Left lung (tissue), 10 donors: ENCODE results near the gene FOXP4. TPM values are rescaled to one million over a fixed set of nuclear protein-coding genes. Genes with fewer than 3 reads are reported as not detected.

Experiments used
- ATAC-seq: fragments of 200-7000 bp; cut with Tn5 transposase; one replicate; pipeline ENCODE4 v1.9.1; 2020; ENCODE audit warnings: moderate library complexity
- DNase-seq, 4 donors: peaks; one replicate each; pipeline ENCODE4 v3.0.0-alpha.2; 2013 to 2020
- H3K27ac ChIP-seq, 2 donors: fragments of 200-600 bp; sonication (generic) in 1 of 2; one replicate each; pipeline versions ENCODE4 v1.5.0 to v1.8.0; 2020 to 2021
- H3K27me3 ChIP-seq, 2 donors: fragments of 200-600 bp; sonication (generic) in 1 of 2; one replicate each; pipeline versions ENCODE4 v1.5.0 to v1.8.0; 2020 to 2021
- H3K36me3 ChIP-seq, 2 donors: fragments of 200-600 bp; sonication (generic) in 1 of 2; one replicate each; pipeline versions ENCODE4 v1.5.0 to v1.8.0; 2020 to 2021
- H3K4me1 ChIP-seq, 2 donors: fragments of 200-600 bp; one replicate each; pipeline ENCODE4 v1.8.0; 2021
- H3K4me3 ChIP-seq, 2 donors: fragments of 200-600 bp; sonication (generic) in 1 of 2; one replicate each; pipeline versions ENCODE4 v1.5.0 to v1.8.0; 2020 to 2021; ENCODE audit warnings: mild to moderate bottlenecking in 1 of 2
- H3K9me3 ChIP-seq, 2 donors: fragments of 200-600 bp; sonication (generic) in 1 of 2; one replicate each; pipeline versions ENCODE4 v1.5.0 to v1.8.0; 2020 to 2021
- intact Hi-C, 2 donors: fragments of 100-400 bp; cut with DNase I; formaldehyde crosslinking; loops; one replicate each; pipeline versions ENCODE4 v1.11.2 to v1.14.2; 2022
- microRNA-seq, 2 donors: library from miRNA; unstranded; fragments of <30 nt; microRNA quantifications; one replicate each; pipeline ENCODE4, GENCODE V29; 2019
- polyA plus RNA-seq, 6 donors: library from polyadenylated mRNA; unstranded; fragments of 120-200 nt; gene quantifications; one replicate each; pipeline ENCODE4 v1.2.1, GENCODE V29; 2013; ENCODE audit not compliant: insufficient read length in 6 of 6
- total RNA-seq, 2 donors: library from RNA; stranded (reverse); fragmentation: NEBNext Ultra II Directional; extraction: Animal tissue kit (Norgen Biotek cat#: 25700); gene quantifications; one replicate each; pipeline ENCODE4 v1.2.1, GENCODE V29; 2021
- TF ChIP-seq, protein P1 (sequence below), 2 donors: fragments of 200-600 bp; sonication (generic) in 1 of 2; IDR thresholded peaks; one replicate each; pipeline versions ENCODE4 v1.5.0 to v1.8.0; 2021; ENCODE audit warnings: antibody characterized with exemption in 2 of 2
- donor health status: DM: no; HTN: yes; CAD: no.
- donor health status: DM: no; HTN: no; CAD: no.

Gene FOXP4
- total and polyA plus RNA-seq, 8 donors = 26.9 to 77.9 (median 60.2) TPM

DNA sequence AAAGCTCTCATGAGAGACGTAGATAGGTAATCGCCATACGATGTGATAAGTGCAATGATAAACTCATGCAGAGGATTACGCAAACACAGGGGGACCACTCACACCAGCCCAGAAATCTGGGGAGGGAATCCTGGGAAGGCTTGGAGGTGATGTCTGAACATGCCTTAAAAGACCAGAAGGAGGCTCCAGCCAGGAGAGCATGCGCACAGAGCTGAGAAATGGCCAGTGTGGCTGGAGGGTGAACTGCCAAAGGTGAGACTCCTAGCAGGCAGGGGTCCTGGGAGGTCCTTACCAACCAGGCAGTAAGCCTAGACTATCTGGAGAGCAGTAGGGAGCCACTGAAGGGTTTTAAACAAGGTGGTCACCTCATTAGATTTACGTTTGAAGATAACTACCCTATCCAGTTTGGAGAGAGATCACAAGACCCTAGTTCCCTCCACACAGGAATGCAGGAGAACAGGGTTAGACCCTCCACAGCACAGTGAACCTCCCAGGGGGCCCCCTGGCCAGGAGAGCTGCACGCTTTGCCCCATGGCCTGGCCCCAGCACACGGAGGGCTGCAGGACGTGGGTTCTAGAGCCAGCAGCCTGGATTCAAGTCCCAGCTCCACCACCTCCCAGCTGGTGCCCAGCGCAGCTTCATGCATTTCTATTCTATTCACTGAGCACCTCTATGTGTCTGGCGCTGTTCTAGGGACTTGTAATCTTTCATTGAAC lies 105.2 kb downstream of the FOXP4 start:
- Histone ChIP-seq H3K4me1 (no peaks in the 10 kb centered on the region), H3K4me3 (no peak overlapping the region), H3K27ac (no peak overlapping the region), H3K36me3 (peaks cover 0 to 9% of the 10 kb centered on the region in 2 donors), H3K27me3 (no peaks in the 10 kb centered on the region), H3K9me3 (no peaks in the 10 kb centered on the region)
- intact Hi-C loops = no loop called here
- TF ChIP-seq, protein P1, sequence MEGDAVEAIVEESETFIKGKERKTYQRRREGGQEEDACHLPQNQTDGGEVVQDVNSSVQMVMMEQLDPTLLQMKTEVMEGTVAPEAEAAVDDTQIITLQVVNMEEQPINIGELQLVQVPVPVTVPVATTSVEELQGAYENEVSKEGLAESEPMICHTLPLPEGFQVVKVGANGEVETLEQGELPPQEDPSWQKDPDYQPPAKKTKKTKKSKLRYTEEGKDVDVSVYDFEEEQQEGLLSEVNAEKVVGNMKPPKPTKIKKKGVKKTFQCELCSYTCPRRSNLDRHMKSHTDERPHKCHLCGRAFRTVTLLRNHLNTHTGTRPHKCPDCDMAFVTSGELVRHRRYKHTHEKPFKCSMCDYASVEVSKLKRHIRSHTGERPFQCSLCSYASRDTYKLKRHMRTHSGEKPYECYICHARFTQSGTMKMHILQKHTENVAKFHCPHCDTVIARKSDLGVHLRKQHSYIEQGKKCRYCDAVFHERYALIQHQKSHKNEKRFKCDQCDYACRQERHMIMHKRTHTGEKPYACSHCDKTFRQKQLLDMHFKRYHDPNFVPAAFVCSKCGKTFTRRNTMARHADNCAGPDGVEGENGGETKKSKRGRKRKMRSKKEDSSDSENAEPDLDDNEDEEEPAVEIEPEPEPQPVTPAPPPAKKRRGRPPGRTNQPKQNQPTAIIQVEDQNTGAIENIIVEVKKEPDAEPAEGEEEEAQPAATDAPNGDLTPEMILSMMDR (IDR thresholded peaks at IDR 0.05) = no peak
- ATAC-seq (no peak), DNase-seq (no peak)

Small RNA genes within 50 kb of the gene (microRNA-seq; reads per million reads assigned to microRNA genes)
- 0.17 to 0.55 reads per million in 2 donors for gene MIR4641

Other genes with a start within 250 kb of the FOXP4 start
- gene NCR2, start 210.8 kb upstream of the FOXP4 start, total RNA-seq = not detected
- not detected for gene NCR2, start 210.8 kb upstream of the FOXP4 start, polyA plus RNA-seq
- 10 to 100 TPM; 25.9 to 45.9 TPM for gene MDFI, start 92.1 kb downstream of the FOXP4 start, total RNA-seq
- gene MDFI, start 92.1 kb downstream of the FOXP4 start, polyA plus RNA-seq = 100 to 1,000 TPM in 5 of 6 donors, 10 to 100 TPM in 1; 95.5 to 139 (median 120) TPM
- gene TFEB, start 189.2 kb downstream of the FOXP4 start, total RNA-seq = 10 to 100 TPM; 22.0 to 37.0 TPM
- gene TFEB, start 189.2 kb downstream of the FOXP4 start, polyA plus RNA-seq = 10 to 100 TPM in 2 of 6 donors, 1 to 10 TPM in 4; 7.6 to 12.9 (median 9.1) TPM
- gene PGC, start 201.0 kb downstream of the FOXP4 start, total RNA-seq = 100 to 1,000 TPM; 175 to 266 TPM
- gene PGC, start 201.0 kb downstream of the FOXP4 start, polyA plus RNA-seq = 1 to 10 TPM; 5.4 to 9.9 (median 7.4) TPM
- 1 to 10 TPM; 5.3 to 5.7 TPM for gene FRS3, start 233.5 kb downstream of the FOXP4 start, total RNA-seq
- gene FRS3, start 233.5 kb downstream of the FOXP4 start, polyA plus RNA-seq = 10 to 100 TPM in 2 of 6 donors, 1 to 10 TPM in 4; 8.0 to 10.9 (median 9.8) TPM
- gene PRICKLE4, start 234.4 kb downstream of the FOXP4 start, total RNA-seq = 10 to 100 TPM in 1 of 2 donors, 1 to 10 TPM in 1; 7.9 to 13.1 TPM
- 10 to 100 TPM in 3 of 6 donors, 1 to 10 TPM in 3; 4.5 to 13.7 (median 10.3) TPM for gene PRICKLE4, start 234.4 kb downstream of the FOXP4 start, polyA plus RNA-seq
- gene TOMM6, start 241.3 kb downstream of the FOXP4 start, total RNA-seq = 100 to 1,000 TPM; 169 to 176 TPM
- gene TOMM6, start 241.3 kb downstream of the FOXP4 start, polyA plus RNA-seq = 100 to 1,000 TPM; 176 to 203 (median 196) TPM